Naive thymus-derived CD4-positive, alpha-beta T cell (primary cell): Measurements from ENCODE around the gene SERPINE1. TPM values are rescaled to one million over a fixed set of nuclear protein-coding genes. Genes with fewer than 3 reads are reported as not detected.

Experiments used
- ATAC-seq: fragments of 150-1000 bp; cut with Tn5 transposase; 2 replicates; pipeline ENCODE4 v1.10.0; 2021; ENCODE audit warnings: mild to moderate bottlenecking, moderate library complexity
- CTCF ChIA-PET: fragments of 350-600 bp; sonication (Branson Sonifier 250); formaldehyde crosslinking; loops from one replicate; lab custom pipeline; 2021; ENCODE audit warnings: antibody characterized with exemption; lab: Charles Lee
- POLR2A ChIA-PET: fragments of 350-600 bp; sonication (Branson Sonifier 250); formaldehyde crosslinking; loops from one replicate; lab custom pipeline; 2021; ENCODE audit warnings: antibody characterized with exemption, inconsistent platforms; lab: Charles Lee
- DNase-seq, 9 donors: peaks; one replicate each; pipeline versions ENCODE4 v3.0.0 to v3.0.0-alpha.2; 2020 to 2022; ENCODE audit warnings: mixed read lengths in 1 of 9
- H3K27ac ChIP-seq: one replicate; pipeline ENCODE4 v1.7.0; 2013; ENCODE audit warnings: mild to moderate bottlenecking, low read depth, low read length, moderate library complexity
- H3K27me3 ChIP-seq, 2 donors: one replicate each; pipeline ENCODE4 v1.7.0; 2013; ENCODE audit warnings: low read length in 2 of 2, mild to moderate bottlenecking in 2 of 2, moderate library complexity in 2 of 2; ENCODE audit not compliant: control insufficient read depth in 2 of 2, insufficient read depth in 2 of 2
- H3K36me3 ChIP-seq, 3 experiments: 1 replicate in 2 of 3; 2 replicates in 1 of 3; pipeline ENCODE4 v1.7.0; 2013; ENCODE audit warnings: low read length in 3 of 3, mild to moderate bottlenecking in 3 of 3, moderate library complexity in 1 of 3; ENCODE audit not compliant: insufficient read depth in 3 of 3, control insufficient read depth in 2 of 3
- H3K4me1 ChIP-seq, 2 donors: one replicate each; pipeline ENCODE4 v1.7.0; 2013; ENCODE audit warnings: low read length in 2 of 2, mild to moderate bottlenecking in 2 of 2, moderate library complexity in 1 of 2; ENCODE audit not compliant: control insufficient read depth in 2 of 2, insufficient read depth in 2 of 2
- H3K4me3 ChIP-seq: 2 replicates; pipeline ENCODE4 v1.7.0; 2013; ENCODE audit warnings: mild to moderate bottlenecking, low read length
- H3K9me3 ChIP-seq, 3 experiments: 1 replicate in 2 of 3; 2 replicates in 1 of 3; pipeline ENCODE4 v1.7.0; 2013; ENCODE audit warnings: low read length in 3 of 3; ENCODE audit not compliant: control insufficient read depth in 2 of 3
- H3K27ac Mint-ChIP-seq, 9 donors: one replicate each; pipeline ENCODE4 v1.8.0; 2020 to 2022; ENCODE audit warnings: mixed read lengths in 9 of 9, mild to moderate bottlenecking in 8 of 9, moderate library complexity in 5 of 9, inconsistent platforms in 2 of 9
- H3K27me3 Mint-ChIP-seq, 5 donors: one replicate each; pipeline ENCODE4 v1.8.0; 2021 to 2022; ENCODE audit warnings: mixed read lengths in 5 of 5, mild to moderate bottlenecking in 1 of 5
- H3K36me3 Mint-ChIP-seq, 5 donors: one replicate each; pipeline ENCODE4 v1.8.0; 2020 to 2022; ENCODE audit warnings: mixed read lengths in 5 of 5, mild to moderate bottlenecking in 3 of 5, inconsistent platforms in 1 of 5
- H3K4me1 Mint-ChIP-seq, 7 donors: one replicate each; pipeline ENCODE4 v1.8.0; 2020 to 2022; ENCODE audit warnings: mixed read lengths in 7 of 7, mild to moderate bottlenecking in 3 of 7, inconsistent platforms in 1 of 7
- H3K4me3 Mint-ChIP-seq, 10 donors: one replicate each; pipeline ENCODE4 v1.8.0; 2020 to 2022; ENCODE audit warnings: mild to moderate bottlenecking in 10 of 10, mixed read lengths in 10 of 10, moderate library complexity in 6 of 10, inconsistent platforms in 2 of 10
- H3K9me3 Mint-ChIP-seq, 11 donors: one replicate each; pipeline ENCODE4 v1.8.0; 2020 to 2022; ENCODE audit warnings: mixed read lengths in 11 of 11, mild to moderate bottlenecking in 4 of 11, inconsistent platforms in 1 of 11, moderate library complexity in 1 of 11
- intact Hi-C, 2 donors: fragments of 100-400 bp; cut with micrococcal nuclease; formaldehyde crosslinking; loops; one replicate each; pipeline ENCODE4 v1.15.1; 2023
- microRNA-seq: library from miRNA; unstranded; fragments of <30 nt; microRNA quantifications from one replicate; pipeline ENCODE4 v1.2.0, GENCODE V29; 2022; ENCODE audit warnings: borderline microRNAs expressed
- polyA plus RNA-seq, 2 donors: library from polyadenylated mRNA; unstranded; fragments of 300-500 nt; fragmentation: Illumina TruSeq; gene quantifications; one replicate each; pipeline ENCODE4 v1.2.3, GENCODE V29; 2021
- total RNA-seq, 6 experiments: library from RNA in 5 of 6; stranded (reverse) in 5 of 6; gene quantifications; 1 replicate in 5 of 6; 2 replicates in 1 of 6; pipeline ENCODE4 v1.2.3 and lab custom pipeline; 2021 to 2026

Gene SERPINE1
- total and polyA plus RNA-seq, 7 experiments from 2014 or later: 0.08 to 0.56 (median 0.36) TPM; not detected in 4

GRCh38 chr7:101186844-101187428, 60.0 kb downstream of the SERPINE1 start:
- CTCF ChIA-PET: interaction anchor here (0.6 to 1.0 kb wide), 3 partner anchors 33 to 44 kb away, joined by 4 to 6 read pairs (median 4); no protein-coding TSS in a partner anchor
- no peak overlapping the region for H3K4me3 ChIP-seq
- Mint-ChIP-seq H3K36me3 (peaks cover 0 to 5% (median 0%) of the 10 kb centered on the region in 5 donors), H3K27me3 (peaks cover 20 to 32% (median 23%) of the 10 kb centered on the region in 5 donors), H3K4me1 (peaks cover 0 to 7% (median 4%) of the 10 kb centered on the region in 7 donors), H3K27ac (no peak overlapping the region), H3K4me3 (no peak overlapping the region), H3K9me3 (peaks cover 0 to 2% (median 0%) of the 10 kb centered on the region in 11 donors)
- no peaks in the 10 kb centered on the region for H3K4me1 ChIP-seq
- H3K27me3 ChIP-seq: no peaks in the 10 kb centered on the region
- ATAC-seq (no peak), DNase-seq (no peak)
- POLR2A ChIA-PET: interaction anchor here (0.7 kb wide), 1 partner anchor 265 kb away, joined by 3 read pairs; no protein-coding TSS in a partner anchor
- no peak overlapping the region for H3K27ac ChIP-seq
- no peaks in the 10 kb centered on the region for H3K9me3 ChIP-seq
- intact Hi-C loops: no loop called here
- H3K36me3 ChIP-seq: no peaks in the 10 kb centered on the region

Small RNA genes within 50 kb of the gene (microRNA-seq; reads per million reads assigned to microRNA genes)
- gene MIR4653: not detected

Other genes with a start within 250 kb of the SERPINE1 start
- gene UFSP1, start 237.4 kb upstream of the SERPINE1 start, total RNA-seq: 10 to 100 TPM in 1 of 5 experiments, 1 to 10 TPM in 4; 2.1 to 11.1 (median 3.5) TPM
- 1 to 10 TPM in 1 of 2 donors, under 1 TPM in 1; 0.99 to 1.9 TPM for gene UFSP1, start 237.4 kb upstream of the SERPINE1 start, polyA plus RNA-seq
- under 1 TPM in 3 of 5 experiments, not detected in 2; 0.11 to 0.32 (median 0.22) TPM for gene ACHE, start 231.2 kb upstream of the SERPINE1 start, total RNA-seq
- not detected for gene ACHE, start 231.2 kb upstream of the SERPINE1 start, polyA plus RNA-seq
- gene MUC3A, start 177.6 kb upstream of the SERPINE1 start, total RNA-seq: not detected
- gene MUC3A, start 177.6 kb upstream of the SERPINE1 start, polyA plus RNA-seq: not detected
- not detected for gene MUC12, start 157.5 kb upstream of the SERPINE1 start, total RNA-seq
- not detected for gene MUC12, start 157.5 kb upstream of the SERPINE1 start, polyA plus RNA-seq
- not detected for gene MUC17, start 107.0 kb upstream of the SERPINE1 start, total RNA-seq
- not detected for gene MUC17, start 107.0 kb upstream of the SERPINE1 start, polyA plus RNA-seq
- gene TRIM56, start 41.6 kb upstream of the SERPINE1 start, total RNA-seq: 10 to 100 TPM; 49.6 to 72.3 (median 68.0) TPM
- gene TRIM56, start 41.6 kb upstream of the SERPINE1 start, polyA plus RNA-seq: 10 to 100 TPM in 1 of 2 donors, 1 to 10 TPM in 1; 5.3 to 17.0 TPM
- gene AP1S1, start 27.4 kb downstream of the SERPINE1 start, total RNA-seq: 10 to 100 TPM in 1 of 5 experiments, 1 to 10 TPM in 4; 6.2 to 39.4 (median 8.3) TPM
- gene AP1S1, start 27.4 kb downstream of the SERPINE1 start, polyA plus RNA-seq: 1 to 10 TPM; 3.3 to 6.9 TPM
- gene VGF, start 38.5 kb downstream of the SERPINE1 start, total RNA-seq: under 1 TPM in 1 of 5 experiments, not detected in 4; 0.19 TPM
- not detected for gene VGF, start 38.5 kb downstream of the SERPINE1 start, polyA plus RNA-seq
- not detected for gene NAT16, start 53.2 kb downstream of the SERPINE1 start, total RNA-seq
- gene NAT16, start 53.2 kb downstream of the SERPINE1 start, polyA plus RNA-seq: not detected
- not detected for gene MOGAT3, start 73.9 kb downstream of the SERPINE1 start, total RNA-seq
- gene MOGAT3, start 73.9 kb downstream of the SERPINE1 start, polyA plus RNA-seq: not detected
- gene PLOD3, start 90.5 kb downstream of the SERPINE1 start, total RNA-seq: 10 to 100 TPM; 18.5 to 88.4 (median 44.2) TPM
- gene PLOD3, start 90.5 kb downstream of the SERPINE1 start, polyA plus RNA-seq: 10 to 100 TPM; 15.7 to 25.4 TPM
- 10 to 100 TPM; 32.1 to 72.1 (median 37.6) TPM for gene ZNHIT1, start 91.1 kb downstream of the SERPINE1 start, total RNA-seq
- 10 to 100 TPM; 39.9 to 57.3 TPM for gene ZNHIT1, start 91.1 kb downstream of the SERPINE1 start, polyA plus RNA-seq
- gene CLDN15, start 110.7 kb downstream of the SERPINE1 start, total RNA-seq: 10 to 100 TPM; 22.9 to 58.6 (median 27.4) TPM
- gene CLDN15, start 110.7 kb downstream of the SERPINE1 start, polyA plus RNA-seq: 1 to 10 TPM in 1 of 2 donors, under 1 TPM in 1; 0.51 to 3.3 TPM
- gene FIS1, start 118.0 kb downstream of the SERPINE1 start, total RNA-seq: 100 to 1,000 TPM in 4 of 5 experiments, 10 to 100 TPM in 1; 79.8 to 121 (median 107) TPM
- gene FIS1, start 118.0 kb downstream of the SERPINE1 start, polyA plus RNA-seq: 100 to 1,000 TPM; 234 to 253 TPM
- 1 to 10 TPM; 3.7 to 7.4 (median 4.8) TPM for gene IFT22, start 194.7 kb downstream of the SERPINE1 start, total RNA-seq
- 10 to 100 TPM in 1 of 2 donors, 1 to 10 TPM in 1; 6.7 to 12.3 TPM for gene IFT22, start 194.7 kb downstream of the SERPINE1 start, polyA plus RNA-seq
- under 1 TPM in 1 of 5 experiments, not detected in 4; 0.24 TPM for gene COL26A1, start 235.8 kb downstream of the SERPINE1 start, total RNA-seq
- gene COL26A1, start 235.8 kb downstream of the SERPINE1 start, polyA plus RNA-seq: not detected